Dedifferentiated amniotic fluid mesenchymal stem cell (primary cell): ENCODE measurements around the gene CRYBB2.
"Not testable (repeated sequence)": the region's sequence is repeated elsewhere in the genome, so short reads cannot be mapped to it uniquely, and the experiment has no call there.

ENCODE experiments used
- DNase-seq: peaks from one replicate; pipeline ENCODE4 v3.0.0-alpha.2; 2016; ENCODE audit errors: extremely low spot score

CRYBB2 gene, protein sequence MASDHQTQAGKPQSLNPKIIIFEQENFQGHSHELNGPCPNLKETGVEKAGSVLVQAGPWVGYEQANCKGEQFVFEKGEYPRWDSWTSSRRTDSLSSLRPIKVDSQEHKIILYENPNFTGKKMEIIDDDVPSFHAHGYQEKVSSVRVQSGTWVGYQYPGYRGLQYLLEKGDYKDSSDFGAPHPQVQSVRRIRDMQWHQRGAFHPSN

DNA sequence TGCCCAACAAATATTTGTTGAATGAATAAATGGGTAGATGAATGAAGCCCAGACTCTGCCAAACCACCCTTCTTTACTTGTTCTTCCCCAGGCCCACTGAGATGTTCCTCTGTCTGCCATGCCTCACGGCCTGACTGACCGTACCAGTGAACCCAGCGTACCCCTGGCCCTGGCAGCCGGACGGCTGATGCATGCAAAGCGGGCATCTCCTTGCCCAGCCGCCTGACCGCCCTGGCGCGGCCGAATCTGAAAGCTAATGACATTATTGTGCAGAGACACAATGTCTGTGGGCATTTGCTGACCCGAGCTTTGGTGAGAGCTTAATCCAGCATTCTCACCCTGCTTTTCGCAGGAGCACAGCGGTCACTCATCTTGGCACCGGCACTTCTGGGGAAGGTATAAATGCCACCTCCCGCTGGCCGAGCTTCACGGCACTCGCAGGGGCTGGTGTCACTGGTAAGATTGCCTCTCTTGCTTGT lies at the start of gene CRYBB2:
Gene CRYBB2 (plus strand): TSS at position 429 of the 479 bp plus-strand sequence. CDS start 1,791 bp downstream, outside the sequence.
- DNase-seq = no peak

DNA sequence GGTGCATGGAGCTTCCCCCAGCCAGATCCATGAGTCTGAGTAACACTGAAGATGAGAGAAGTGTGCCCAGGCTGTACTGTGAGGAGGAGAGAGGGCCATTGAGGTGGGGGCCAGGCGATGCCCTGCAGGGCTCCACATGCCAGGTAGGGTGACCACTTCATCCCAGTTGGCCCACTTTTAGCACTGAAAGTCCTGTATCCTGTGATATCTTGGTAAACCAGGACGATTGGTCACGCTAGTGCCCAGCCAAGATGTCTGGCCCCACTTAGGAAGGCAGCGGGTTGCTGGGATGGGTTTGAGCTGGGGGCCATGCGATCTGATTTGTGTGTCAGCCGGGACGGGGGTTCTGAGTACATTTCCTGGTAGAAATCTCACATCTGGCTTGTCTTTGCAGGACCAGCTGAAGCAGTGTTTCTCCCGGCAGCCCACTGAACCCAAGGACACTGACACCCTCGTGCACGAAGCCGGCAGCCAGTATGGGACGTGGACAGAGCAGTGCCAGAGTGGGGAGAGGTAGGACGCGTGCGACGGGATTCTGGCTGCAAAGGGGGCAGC lies 48.9 kb upstream of the CRYBB2 start:
- DNase-seq = no peak

DNA sequence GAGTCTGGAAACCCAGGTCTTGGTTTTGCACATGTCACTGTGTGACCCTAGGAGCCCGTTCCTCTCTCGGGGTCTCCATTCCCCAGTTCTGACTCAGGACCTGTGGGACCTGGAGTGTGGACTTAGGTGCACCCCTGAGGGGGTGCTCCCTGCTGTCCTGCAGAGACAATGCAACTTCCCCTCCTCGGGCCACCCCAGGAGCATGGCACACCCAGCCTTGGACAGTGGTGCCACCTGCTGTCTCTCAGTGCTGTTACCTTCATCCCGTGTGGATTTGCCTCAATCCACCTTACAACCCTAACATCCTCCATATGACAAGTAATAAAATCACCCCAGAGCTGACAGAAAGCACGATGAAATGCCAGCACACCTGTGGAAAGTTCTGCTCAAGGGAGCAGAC lies 47.3 kb upstream of the CRYBB2 start:
- no peak for DNase-seq

DNA sequence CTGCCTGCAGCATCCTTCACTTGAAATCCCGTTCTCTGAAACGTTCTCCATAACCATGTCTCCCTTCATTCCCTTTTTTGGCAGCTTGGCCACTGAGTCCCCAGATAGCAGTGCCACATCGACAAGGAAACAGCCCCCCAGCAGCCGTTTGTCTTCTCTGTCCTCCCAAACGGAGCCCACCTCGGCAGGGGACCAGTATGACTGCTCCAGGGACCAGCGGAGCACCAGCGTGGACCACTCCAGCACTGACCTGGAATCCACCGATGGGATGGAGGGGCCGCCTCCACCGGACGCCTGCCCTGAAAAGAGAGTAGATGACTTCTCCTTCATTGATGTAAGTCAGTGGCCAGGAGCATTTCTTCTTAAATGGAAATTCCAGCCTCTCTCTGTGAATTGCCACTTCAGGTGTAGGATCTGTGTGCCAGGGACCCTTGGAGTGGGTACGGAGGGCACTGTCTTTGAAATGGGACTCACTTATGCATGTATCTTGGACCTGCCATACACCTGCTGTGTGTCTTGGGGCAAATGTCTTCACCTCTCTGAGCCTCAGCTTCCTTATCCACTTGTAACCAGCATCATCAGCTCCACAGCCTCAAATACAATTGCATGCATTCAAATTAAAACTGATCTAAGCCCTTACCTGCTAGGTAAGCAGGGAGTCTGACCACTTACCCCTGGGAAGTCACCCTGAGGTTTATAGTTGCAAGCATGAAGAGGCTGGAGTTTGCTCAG lies 45.1 kb upstream of the CRYBB2 start:
- no peak for DNase-seq

DNA sequence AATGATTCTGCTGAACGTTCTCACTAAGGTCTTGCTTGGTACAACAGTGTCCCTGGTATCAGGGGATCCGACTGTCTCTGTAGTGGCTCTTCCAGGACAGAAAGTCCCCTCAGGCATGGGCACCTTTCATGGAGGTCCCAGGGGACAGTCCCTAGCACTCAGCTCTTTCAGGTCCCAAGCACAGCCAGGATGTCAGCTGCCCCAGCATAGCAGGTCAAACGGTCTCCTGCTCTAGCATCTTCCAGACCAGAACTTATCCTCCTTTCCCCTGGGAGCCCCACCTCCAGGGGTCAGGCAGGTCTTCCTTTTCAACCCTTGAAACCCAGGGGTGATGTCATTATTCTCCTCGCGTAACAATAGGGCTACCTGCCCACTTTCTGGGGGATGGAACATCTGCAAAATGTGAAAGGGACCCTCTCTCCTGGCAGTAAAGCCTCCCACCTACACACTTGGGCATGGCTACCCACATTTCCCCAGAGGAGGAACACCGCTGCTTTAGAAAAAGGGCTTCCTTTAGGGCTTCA lies 44.5 kb upstream of the CRYBB2 start:
- no peak for DNase-seq

DNA sequence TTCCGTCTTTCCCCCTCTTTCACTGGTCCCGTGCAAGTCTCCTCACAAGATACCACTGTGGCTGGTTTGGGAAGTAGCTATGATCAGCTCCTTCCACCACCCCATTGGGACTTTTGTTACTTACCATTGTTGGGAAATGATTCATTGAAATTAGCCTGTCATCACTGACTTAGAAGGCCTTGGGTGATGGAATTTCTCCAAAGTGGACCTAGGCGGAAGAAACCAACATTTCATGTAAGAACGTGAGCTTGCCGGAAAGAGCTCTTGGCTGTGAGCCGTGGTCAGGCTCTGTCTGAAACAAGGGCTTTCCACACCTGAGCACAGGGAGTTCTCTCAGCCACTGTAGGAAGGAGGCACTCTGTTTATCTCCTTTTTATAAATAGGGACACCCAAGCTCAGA lies 43.3 kb upstream of the CRYBB2 start:
- DNase-seq = no peak

DNA sequence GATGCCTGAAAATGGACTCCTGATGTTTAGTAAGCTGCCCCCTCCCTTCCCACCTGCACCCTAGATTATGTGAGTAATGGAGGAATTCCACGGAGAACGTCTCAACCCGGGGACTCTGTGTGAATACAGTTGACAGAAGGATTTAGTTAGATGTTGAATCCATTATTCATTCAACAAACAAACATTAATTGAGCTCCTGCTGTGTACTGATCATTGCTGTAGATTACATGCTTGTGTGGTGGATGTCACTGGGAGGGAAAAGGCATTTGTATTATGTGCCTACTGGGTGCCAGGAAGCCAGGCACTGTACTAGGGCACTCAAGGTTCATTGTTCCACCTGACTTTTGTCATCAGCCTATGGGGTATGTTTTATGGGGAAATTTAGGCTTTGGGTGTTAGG lies 42.6 kb upstream of the CRYBB2 start:
- no peak for DNase-seq

DNA sequence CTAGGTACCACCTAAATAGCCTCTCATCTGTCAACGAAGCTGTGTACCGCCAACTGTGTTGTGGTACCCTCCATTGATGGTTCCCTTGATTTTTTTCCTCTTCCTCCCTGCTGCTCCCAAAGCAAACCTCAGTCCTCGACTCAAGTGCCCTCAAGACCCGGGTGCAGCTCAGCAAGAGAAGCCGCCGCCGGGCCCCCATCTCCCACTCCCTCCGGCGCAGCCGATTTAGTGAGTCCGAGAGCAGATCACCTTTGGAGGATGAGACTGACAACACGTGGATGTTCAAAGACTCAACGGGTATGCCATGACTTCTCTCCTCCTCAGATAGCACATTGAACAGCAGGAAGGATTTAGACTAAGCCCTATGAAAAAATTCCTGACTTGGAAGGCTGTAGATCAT lies 42.2 kb upstream of the CRYBB2 start:
- DNase-seq = no peak

DNA sequence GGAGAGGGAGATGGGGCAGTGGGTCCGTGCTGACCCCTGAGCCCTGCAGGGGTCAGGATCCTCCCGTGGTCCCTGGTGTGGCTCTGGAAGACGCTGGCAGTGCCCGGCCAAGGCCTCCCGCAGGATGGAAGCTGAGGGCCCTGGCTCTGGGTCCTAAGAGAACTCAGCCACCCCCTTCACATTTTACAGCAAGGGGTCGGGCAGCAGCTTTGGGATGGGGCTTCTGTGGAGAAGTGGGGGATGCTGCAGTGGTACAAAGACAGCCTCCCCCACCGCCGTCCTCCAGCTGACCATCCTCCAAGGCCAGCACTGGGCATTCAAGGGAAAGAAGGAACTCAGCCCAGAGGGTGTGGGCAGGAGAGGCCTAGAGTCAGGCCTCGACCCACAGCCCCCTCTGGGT lies 41.5 kb upstream of the CRYBB2 start:
- DNase-seq = no peak

DNA sequence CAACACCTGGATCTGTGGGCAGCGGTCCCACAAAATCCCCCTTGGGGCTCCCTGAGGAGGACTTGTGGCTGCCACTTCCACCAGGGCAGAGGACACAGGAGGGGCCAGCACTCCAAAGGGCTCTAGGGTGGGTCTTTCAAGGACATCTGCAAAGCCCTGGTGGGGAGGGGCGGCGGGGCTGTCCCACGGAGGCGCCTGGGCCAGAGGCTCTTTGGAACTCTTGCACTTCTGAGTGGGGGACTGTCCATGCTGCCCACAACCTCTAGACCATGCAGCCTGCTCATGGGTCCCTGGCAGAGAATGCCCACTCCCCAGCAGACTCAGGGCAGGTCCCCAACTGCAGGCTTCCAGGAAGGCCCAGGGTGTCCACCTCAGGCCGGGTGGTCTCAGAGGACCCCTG lies 41.1 kb upstream of the CRYBB2 start:
- DNase-seq = not testable (repeated sequence)

DNA sequence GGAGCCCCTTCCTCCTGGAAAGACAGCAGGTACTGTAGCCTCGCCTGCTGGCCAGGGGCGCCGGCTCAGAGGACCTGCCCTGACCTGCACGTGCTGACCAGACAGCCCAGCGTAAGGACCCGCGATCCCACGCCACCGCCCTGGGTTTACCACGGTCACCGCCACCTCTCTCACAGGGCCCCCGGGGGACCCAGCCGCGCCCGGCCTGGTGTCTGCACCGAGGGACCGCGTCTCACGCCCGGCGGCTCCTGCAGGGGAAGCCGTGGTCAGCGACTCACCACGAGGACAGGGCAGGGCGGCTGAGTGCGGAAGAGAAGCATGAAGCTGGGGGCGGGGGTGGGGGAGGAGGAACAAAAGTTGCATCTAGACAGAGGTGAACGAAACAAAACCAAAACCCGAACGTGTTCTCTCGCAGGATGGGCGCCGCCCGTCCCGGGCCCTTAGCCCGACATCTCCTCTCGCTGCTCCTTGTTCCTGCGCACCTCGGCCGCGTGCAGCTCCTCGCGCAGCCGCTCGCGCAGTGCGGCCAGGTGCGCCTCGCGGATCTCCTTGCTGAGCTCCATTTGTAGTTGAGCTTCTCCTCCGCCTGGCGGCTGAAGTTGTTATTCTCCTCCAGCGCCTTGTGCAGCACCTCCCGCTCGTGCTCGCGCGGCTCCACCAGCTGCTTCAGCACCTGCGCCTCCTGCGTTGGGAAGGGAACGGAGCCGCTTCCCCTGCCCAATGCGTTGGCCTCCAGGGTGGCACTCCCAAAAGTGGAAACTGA lies 40.4 kb upstream of the CRYBB2 start:
- not testable (repeated sequence) for DNase-seq

DNA sequence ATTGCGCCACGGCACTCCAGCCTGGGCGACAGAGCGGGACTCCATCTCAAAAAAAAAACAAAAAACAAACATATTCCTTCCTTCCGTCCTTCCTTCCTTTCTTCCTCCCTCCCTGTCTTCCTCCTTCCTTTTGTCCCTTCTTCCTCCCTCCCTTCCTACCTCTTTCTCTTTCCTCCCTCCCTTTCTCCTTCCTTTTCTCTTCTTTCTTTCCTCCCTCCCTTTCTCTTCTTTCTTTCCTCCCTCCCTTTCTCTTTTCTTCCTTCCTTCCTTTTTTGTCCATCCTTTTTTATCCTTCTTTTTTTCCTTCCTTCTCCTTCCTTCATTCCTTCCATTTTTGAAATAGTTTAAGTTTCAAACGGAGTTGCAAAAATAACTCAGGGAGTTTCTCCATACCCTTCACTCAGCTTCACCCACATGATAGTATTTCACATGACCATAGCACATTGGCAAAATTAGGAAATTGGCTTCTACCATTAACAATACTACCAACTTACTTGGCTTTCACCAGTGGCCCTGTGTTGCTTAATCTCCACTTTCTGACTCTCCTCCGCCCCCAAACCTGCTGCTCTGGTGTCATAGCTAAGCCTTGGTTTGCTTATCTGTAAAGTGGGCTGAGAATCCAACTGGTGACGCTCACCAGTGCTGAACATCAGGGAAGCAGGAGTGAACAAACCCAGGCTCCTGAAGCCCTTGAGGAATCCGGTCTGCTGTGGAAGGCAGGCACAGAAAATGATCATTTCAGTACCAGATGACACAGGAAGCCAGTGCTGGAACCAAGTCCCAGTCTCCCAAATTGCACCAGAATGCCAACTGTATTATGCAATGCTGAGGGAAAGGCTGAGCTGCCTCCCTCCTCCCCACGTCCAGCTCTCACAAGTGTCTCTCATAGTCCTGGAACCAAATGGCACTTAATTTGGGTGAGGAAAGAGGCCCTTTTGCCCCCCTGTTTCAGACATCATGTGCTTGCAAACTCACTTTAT lies 37.0 kb upstream of the CRYBB2 start:
- no peak for DNase-seq

DNA sequence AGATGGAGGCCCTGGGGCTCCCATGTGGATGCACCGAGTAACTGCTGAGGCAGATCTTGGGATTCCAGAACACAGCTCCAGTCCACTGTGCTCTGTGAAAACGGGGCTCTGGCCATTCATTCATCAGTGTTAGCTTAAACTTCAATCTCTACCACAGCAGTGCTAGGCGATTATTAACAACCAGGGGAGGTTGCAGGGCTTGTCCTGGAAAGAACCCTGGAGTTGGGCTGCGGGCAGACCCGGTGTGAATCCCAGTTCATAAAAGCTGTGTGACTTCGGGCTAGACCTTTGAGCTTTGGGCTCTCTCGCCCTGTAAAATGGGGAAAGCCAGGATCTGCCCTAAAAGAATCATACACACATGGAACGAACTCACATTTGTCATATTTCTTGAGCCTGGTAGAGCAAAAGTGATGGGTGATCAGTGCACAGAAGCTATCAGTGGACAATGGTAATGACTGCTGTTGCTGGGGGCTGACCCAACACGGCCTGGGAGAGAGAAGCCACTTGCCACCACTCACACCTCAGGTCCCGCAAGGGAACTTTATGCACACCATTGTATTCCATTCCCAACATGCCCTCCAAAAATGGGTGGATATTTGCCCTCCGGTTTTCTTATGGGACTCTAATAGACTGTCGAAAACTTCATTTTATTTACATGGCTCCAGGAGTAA lies 35.4 kb upstream of the CRYBB2 start:
- no peak for DNase-seq

DNA sequence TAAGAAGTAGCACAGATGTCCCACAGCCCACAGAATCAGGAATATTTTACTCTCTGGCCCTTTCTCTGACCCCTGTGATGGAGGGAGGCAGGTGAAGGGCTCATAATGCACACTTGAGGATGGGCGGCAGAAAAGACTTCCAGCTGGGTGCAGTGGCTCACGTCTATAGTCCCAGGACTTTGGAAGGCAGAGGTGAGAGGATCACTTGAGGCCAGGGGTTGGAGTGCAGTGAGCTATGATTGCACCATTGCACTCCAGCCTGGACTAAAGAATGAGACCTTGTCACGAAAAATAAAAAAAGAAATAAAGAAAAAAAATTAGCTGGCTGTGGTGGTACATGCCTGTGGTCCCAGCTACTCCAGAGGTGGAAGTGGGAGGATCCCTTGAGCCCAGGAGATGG lies 33.3 kb upstream of the CRYBB2 start:
- no peak for DNase-seq

DNA sequence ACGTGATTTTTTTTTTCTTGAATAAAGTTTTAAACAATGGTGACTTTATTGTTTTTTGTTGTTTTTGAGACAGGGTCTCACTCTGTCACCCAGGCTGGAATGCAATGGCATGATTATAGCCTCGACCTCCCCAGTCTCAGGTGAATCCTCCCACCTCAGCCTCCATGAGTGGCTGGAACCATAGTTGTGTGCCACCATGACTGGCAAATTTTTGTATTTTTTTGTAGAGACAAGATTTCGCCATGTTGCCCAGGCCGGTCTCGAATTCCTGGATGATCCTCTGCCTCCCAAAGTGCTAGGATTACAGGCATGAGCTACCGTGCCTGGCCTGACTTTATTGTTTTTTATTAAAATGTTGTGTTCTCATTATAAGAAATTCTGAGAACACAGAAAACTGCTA lies 32.0 kb upstream of the CRYBB2 start:
- DNase-seq = no peak

DNA sequence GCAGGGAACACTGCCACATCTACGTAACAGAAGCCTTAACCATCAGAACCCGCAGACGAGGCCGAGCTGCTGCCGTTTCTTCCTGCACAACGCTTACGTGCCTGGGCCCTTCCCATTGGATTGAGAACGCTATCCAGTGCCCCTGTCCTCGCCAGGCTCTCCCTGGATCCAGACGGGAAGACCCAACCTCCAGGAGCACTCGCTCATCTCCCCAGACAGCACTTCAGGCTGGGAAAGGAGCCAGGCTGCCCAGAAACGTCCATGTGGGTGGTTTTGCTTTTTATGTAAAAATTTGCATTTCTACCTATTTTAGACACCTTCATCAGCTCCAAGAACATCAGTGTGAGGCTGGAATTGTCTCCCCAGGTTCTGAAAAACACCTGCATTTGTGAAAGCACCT lies 27.0 kb upstream of the CRYBB2 start:
- DNase-seq = no peak

DNA sequence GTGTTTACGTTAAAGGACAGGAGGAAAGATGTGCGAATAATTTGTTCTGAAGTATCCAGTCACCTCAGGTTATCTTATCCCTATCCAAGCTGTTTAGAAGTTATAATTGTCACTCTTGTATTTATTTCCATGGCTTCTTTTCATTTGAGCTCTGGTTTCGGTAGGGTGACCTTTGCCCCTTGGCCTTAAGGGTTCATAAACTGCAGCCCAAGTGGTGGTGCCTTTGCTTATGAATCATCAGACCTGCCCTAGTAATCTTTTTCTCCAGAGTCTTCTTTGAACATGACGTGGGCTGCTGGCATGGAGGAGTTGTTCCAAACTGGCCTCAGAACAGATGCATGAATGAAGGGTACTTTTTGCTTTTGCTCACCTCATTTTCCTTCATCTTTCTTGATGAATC lies 26.3 kb upstream of the CRYBB2 start:
- DNase-seq = no peak

DNA sequence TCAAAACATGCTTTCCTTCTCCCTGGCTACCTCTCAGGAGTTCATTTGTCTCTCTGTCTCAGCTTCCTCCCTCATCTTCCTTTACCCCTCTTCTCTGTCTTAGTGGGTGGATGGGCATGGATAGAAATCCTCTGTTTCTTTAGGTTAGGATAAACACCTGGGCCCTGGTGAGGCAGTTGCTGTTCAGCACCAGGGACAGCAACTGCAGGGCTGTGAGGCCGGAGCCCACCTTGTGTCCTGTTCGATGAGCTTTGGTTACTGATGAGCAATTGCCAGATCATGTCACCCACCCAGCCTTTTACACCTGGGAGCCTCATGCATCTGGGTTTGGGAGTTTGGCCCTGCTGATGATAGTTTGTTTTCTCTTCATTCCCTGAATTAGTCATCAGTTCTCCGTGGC lies 25.9 kb upstream of the CRYBB2 start:
- DNase-seq = no peak

DNA sequence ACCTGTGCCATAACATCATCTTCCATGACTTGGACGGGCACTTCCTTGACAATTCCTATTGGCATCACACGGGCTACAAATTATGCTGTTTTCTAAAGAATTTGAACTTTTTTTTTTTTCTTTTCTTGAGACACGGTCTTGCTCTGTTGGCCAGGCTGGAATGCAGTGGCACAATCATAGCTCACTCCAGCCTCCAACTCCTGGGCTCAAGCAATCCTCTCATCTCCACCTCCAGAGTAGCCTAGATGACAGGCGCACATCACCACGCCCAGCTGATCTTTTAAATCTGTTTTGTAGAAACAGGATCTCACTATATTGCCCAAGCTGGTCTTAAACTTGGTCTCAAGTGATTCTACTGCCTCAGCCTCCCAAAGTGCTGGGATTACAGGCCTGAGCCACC lies 23.1 kb upstream of the CRYBB2 start:
- no peak for DNase-seq

DNA sequence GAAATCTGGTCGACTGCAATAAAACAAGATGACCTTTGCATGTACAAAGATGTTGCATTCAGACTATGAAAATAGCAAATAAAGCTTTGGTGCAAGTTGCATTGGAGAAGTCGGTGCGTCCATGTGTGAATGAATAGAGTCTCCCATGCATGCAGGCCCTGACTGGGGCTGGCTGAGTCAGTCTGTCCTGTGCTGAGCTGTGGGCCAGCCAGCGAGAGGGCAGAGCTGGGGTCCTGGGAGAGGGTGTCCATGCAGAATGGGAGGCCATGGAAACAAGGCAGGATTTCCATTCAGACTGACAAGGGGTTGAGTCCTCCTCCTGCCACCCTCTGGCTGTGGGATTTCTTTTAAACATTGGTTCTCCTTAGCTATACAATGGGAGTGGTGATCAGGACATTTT lies 22.1 kb upstream of the CRYBB2 start:
- no peak for DNase-seq
